Mesenteric fat pad (tissue), 1 donor: ENCODE measurements around the gene PSMB3. TPM values are rescaled to one million over a fixed set of nuclear protein-coding genes. Genes with fewer than 3 reads are reported as not detected.
"Not testable (repeated sequence)": the region's sequence is repeated elsewhere in the genome, so short reads cannot be mapped to it uniquely, and the experiment has no call there.

Source experiments
- DNase-seq: peaks from one replicate; pipeline ENCODE4 v3.0.0-alpha.2; 2020; ENCODE audit warnings: low spot score
- total RNA-seq: library from RNA; stranded (reverse); fragmentation: NEBNext Ultra II Directional; extraction: Animal tissue kit (Norgen Biotek cat#: 25700); gene quantifications from one replicate; pipeline ENCODE4 v1.2.1, GENCODE V29; 2021
- donor health status: DM: yes; HTN: yes; CAD: no.

PSMB3 gene
- total RNA-seq, 1 donor from 2014 or later: 145 TPM

GRCh38 chr17:38715216-38715943, 37.2 kb upstream of the PSMB3 start:
- no peak for DNase-seq

DNA sequence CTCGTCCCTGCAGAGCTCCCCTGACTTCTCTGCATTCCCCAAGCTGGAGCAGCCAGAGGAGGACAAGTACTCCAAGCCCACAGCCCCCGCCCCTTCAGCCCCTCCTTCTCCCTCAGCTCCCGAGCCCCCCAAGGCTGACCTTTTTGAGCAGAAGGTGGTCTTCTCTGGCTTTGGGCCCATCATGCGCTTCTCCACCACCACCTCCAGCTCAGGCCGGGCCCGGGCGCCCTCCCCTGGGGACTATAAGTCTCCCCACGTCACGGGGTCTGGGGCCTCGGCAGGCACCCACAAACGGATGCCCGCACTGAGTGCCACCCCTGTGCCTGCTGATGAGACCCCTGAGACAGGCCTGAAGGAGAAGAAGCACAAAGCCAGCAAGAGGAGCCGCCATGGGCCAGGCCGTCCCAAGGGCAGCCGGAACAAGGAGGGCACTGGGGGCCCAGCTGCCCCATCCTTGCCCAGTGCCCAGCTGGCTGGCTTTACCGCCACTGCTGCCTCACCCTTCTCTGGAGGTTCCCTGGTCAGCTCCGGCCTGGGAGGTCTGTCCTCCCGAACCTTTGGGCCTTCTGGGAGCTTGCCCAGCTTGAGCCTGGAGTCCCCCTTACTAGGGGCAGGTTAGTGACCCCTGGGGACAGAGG, 36.1 kb upstream of the PSMB3 start:
- no peak for DNase-seq

GRCh38 chr17:38717139-38717745, 35.3 kb upstream of the PSMB3 start:
- no peak for DNase-seq

DNA sequence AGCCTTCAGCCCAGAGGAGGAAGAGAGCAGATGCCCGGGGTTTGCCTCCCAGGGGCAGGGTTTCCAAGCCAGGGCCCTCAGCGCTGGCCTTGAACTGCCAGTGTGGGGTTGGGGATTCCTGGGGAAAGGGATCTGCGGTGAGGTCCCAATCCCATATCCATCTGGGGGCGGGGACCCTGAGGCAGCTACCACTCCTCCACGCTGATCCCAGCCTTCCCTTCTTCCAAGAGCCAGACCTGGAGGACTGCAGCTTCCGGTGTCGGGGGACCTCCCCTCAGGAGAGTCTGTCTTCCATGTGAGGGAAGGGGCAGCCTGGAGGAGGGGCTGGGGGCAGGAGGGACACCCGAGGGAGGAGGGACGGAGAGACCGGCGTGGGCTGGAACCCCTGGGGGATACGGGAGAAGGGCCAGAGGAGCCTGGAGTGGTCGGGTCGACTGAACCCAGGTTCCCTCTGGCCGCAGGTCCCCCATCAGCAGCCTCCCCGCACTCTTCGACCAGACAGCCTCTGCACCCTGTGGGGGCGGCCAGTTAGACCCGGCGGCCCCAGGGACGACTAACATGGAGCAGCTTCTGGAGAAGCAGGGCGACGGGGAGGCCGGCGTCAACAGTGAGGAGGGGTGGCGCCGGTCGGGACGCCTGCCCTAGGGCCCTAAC, 33.1 kb upstream of the PSMB3 start:
- no peak for DNase-seq

GRCh38 chr17:38719943-38720641, 32.4 kb upstream of the PSMB3 start:
- no peak for DNase-seq

DNA sequence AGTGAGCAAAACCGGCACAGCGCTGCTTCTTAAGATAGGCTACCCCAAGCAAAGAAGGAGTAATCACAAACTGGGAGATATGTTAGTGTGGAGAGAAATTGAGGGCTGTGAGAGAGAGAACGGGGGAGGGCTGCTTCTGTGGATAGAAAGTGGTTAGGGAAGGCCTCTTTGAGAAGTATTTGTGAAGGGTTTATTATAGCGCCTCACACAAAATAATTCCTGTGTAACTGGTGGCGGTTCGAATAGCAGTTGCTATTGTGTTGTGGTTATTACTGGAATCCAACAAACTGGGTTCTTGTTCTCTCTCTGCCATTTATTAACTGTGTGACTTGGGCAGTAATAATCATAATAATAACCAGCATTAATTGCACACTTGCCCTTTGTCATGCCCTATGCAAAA, 31.6 kb upstream of the PSMB3 start:
- no peak for DNase-seq

DNA sequence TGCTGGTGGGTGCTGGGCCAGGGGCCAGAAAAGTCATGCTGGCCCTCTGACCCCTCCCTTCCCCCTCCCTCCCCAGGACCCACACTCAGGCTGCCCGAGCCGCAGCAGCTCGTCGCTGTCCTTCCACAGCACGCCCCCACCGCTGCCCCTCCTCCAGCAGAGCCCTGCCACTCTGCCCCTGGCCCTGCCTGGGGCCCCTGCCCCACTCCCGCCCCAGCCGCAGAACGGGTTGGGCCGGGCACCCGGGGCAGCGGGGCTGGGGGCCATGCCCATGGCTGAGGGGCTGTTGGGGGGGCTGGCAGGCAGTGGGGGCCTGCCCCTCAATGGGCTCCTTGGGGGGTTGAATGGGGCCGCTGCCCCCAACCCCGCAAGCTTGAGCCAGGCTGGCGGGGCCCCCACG, 30.7 kb upstream of the PSMB3 start:
- DNase-seq: no peak

DNA sequence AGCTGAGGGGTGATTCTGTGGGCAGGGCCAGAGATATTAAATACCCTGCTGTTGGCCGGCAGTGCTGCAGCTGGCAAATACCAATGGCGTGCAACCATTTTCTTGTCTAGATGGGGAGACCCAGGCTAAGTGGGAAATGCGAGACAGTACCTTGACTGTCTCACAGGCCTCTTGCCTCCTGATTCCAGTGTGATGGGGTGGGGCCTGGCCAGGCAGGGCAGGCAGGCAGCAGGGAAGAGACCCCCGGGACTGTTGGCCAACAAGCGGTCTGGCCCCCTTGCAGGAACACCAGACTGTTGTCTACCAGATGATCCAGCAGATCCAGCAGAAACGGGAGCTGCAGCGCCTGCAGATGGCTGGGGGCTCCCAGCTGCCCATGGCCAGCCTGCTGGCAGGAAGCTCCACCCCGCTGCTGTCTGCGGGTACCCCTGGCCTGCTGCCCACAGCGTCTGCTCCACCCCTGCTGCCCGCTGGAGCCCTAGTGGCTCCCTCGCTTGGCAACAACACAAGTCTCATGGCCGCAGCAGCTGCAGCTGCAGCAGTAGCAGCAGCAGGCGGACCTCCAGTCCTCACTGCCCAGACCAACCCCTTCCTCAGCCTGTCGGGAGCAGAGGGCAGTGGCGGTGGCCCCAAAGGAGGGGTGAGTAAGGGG, 28.1 kb upstream of the PSMB3 start:
- DNase-seq: no peak

GRCh38 chr17:38725066-38725465, 27.5 kb upstream of the PSMB3 start:
- DNase-seq: no peak

- DNase-seq: not testable (repeated sequence)
These were observed 26.4 kb upstream of the PSMB3 start for GRCh38 chr17:38726145-38726544.

DNA sequence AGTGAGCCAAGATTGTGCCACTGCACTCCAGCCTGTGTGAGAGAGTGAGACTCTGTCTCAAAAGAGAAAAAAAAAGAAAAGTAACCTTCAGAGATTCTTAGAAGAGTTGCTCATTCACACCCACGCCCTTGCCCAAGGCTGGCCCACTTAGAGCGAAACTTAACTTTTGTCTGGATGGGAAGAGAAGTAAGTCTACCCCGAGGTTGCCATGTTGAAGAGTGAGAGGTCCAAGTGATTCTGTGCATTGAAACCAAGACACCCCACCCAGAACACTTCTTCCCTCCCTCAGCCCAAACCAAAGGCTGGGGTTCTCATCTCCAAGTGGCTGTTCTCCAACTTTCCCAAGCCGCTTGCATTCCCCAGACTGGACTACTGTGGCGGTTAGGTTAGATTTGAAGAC, 24.8 kb upstream of the PSMB3 start:
- no peak for DNase-seq

DNA sequence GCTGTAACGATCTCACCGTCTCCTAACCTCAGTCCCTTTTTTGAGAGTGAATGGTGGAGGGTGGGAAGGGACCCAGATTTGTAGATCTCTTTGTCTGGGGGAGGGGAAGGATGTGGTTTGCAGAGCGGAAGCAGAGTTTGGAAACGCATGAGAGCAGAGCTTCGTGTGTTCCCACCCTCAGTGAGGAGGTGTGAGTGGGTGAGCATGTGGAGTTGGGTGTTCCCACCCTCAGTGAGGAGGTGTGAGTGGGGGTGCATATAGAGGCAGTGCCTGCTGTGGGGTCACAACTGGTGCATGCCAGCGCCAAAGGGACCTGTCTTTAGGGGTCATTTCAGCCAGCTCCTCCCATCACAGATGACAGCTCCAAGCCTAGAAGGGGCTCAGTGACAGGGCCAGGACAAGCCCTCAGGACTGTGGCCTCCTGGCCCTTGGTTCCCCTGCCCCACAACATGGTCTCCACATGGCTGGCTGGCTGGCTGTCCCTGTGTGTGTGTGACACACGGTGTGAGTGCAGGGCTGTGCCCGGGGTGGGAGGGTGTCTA, 24.2 kb upstream of the PSMB3 start:
- no peak for DNase-seq

- DNase-seq: no peak
These were observed 23.1 kb upstream of the PSMB3 start for GRCh38 chr17:38729368-38729885.

GRCh38 chr17:38729886-38730525, 22.5 kb upstream of the PSMB3 start, which contains the start of gene CISD3:
Gene CISD3, plus strand, starts transcription at chr17:38730341. Its CDS starts 18 bp downstream, at chr17:38730359.
- DNase-seq: peak; percentile 95

GRCh38 chr17:38730526-38731379, 21.8 kb upstream of the PSMB3 start:
- DNase-seq: no peak

DNA sequence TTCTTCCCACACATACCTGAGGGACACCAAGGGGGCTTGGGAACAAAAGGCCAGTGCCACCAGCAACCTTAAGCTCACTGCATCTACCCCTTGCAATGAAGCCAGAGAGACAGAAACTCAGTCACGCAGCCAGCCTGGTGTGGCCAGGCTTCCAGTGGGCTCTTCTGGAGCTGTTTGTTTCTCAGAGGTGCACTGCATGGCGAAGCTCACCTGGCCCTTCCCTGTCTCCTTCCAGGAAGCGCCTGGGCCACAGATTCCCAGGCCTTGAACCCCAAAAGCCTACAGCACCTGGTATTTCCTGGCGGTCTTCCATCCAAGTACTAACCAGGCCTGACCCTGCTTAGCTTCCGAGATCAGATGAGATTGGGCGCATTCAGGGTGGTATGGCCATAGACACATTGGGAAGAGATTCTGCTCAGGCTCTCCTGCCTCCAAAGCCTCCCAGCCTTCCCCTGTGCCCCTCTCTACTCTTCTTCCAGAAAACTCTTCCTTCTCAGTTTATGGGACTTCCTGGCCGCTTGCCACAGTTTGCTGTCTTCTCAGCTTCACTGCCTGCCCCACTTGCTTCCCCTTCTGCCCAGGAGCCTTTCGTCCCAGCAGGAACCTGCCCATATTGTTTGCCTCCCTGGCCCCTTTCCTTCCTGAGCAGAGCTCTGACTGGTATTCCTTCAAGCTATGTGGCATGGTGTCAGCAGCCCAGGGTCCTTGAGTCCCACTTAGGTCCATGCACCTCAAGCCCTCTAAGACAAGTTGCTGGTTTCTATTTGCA, 20.8 kb upstream of the PSMB3 start:
- DNase-seq: no peak

- DNase-seq: no peak
These were observed 19.9 kb upstream of the PSMB3 start for GRCh38 chr17:38732376-38733281.
